Lower lobe of right lung (tissue), 2 donors: ENCODE measurements around the gene OAS1. TPM values are rescaled to one million over a fixed set of nuclear protein-coding genes. Genes with fewer than 3 reads are reported as not detected.

Experiments used
- ATAC-seq, 2 donors: fragments of 200-7000 bp; cut with Tn5 transposase; one replicate each; pipeline ENCODE4 v1.9.1; 2020 to 2022; ENCODE audit warnings: mild to moderate bottlenecking in 2 of 2, moderate library complexity in 2 of 2
- DNase-seq: peaks from one replicate; pipeline ENCODE4 v3.0.0-alpha.2; 2020
- H3K27ac ChIP-seq: fragments of 200-600 bp; one replicate; pipeline ENCODE4 v1.8.0; 2022
- H3K27me3 ChIP-seq: fragments of 200-600 bp; one replicate; pipeline ENCODE4 v1.8.0; 2022; ENCODE audit warnings: low read depth
- H3K36me3 ChIP-seq: fragments of 200-600 bp; one replicate; pipeline ENCODE4 v1.8.0; 2022; ENCODE audit warnings: mild to moderate bottlenecking
- H3K4me1 ChIP-seq: fragments of 200-600 bp; one replicate; pipeline ENCODE4 v1.8.0; 2022
- H3K4me3 ChIP-seq: fragments of 200-600 bp; one replicate; pipeline ENCODE4 v1.8.0; 2022; ENCODE audit warnings: mild to moderate bottlenecking
- H3K9me3 ChIP-seq: fragments of 200-600 bp; one replicate; pipeline ENCODE4 v1.8.0; 2022
- intact Hi-C: fragments of 100-400 bp; cut with DNase I; formaldehyde crosslinking; loops from one replicate; pipeline ENCODE4 v1.11.0; 2022
- total RNA-seq: library from RNA; stranded (reverse); fragmentation: NEBNext Ultra II Directional; extraction: Animal tissue kit (Norgen Biotek cat#: 25700); gene quantifications from one replicate; pipeline ENCODE4 v1.2.1, GENCODE V29; 2021
- TF ChIP-seq, protein P1 (sequence below): fragments of 200-600 bp; IDR thresholded peaks from one replicate; pipeline ENCODE4 v1.8.0; 2022; ENCODE audit warnings: antibody characterized with exemption, mild to moderate bottlenecking
- donor health status: DM: no; HTN: yes; CAD: no; lungs with severe emphysema.

OAS1 gene
- total RNA-seq, 1 donor from 2014 or later: 112 TPM

DNA sequence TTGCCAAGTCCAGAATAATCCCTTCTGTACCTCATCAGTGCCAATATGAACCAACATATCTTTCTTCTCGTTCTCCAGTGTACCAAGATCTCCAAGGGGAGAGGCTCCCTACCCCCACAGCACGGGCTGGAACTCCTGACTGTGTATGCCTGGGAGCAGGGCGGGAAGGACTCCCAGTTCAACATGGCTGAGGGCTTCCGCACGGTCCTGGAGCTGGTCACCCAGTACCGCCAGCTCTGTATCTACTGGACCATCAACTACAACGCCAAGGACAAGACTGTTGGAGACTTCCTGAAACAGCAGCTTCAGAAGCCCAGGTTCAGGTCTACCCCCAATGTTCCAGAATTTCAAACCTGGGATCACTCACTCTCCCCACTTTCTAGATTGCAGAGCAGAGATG is 61.1 kb downstream of the OAS1 start:
- intact Hi-C loops: no loop called here
- Histone ChIP-seq H3K27ac (no peak overlapping the region), H3K36me3 (peaks cover 79% of the 10 kb centered on the region), H3K4me1 (peaks cover 10% of the 10 kb centered on the region), H3K4me3 (no peak overlapping the region), H3K27me3 (no peaks in the 10 kb centered on the region), H3K9me3 (no peaks in the 10 kb centered on the region)
- TF ChIP-seq, protein P1, sequence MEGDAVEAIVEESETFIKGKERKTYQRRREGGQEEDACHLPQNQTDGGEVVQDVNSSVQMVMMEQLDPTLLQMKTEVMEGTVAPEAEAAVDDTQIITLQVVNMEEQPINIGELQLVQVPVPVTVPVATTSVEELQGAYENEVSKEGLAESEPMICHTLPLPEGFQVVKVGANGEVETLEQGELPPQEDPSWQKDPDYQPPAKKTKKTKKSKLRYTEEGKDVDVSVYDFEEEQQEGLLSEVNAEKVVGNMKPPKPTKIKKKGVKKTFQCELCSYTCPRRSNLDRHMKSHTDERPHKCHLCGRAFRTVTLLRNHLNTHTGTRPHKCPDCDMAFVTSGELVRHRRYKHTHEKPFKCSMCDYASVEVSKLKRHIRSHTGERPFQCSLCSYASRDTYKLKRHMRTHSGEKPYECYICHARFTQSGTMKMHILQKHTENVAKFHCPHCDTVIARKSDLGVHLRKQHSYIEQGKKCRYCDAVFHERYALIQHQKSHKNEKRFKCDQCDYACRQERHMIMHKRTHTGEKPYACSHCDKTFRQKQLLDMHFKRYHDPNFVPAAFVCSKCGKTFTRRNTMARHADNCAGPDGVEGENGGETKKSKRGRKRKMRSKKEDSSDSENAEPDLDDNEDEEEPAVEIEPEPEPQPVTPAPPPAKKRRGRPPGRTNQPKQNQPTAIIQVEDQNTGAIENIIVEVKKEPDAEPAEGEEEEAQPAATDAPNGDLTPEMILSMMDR: no peak
- ATAC-seq (no peak), DNase-seq (no peak)

Other genes with a start within 250 kb of the OAS1 start
- gene RPH3A, start 115.2 kb upstream of the OAS1 start, total RNA-seq: 1.2 TPM
- 65.8 TPM for gene OAS3, start 31.5 kb downstream of the OAS1 start, total RNA-seq
- 96.4 TPM for gene OAS2, start 71.6 kb downstream of the OAS1 start, total RNA-seq
- 6.8 TPM for gene DTX1, start 149.8 kb downstream of the OAS1 start, total RNA-seq
- gene RASAL1, start 228.8 kb downstream of the OAS1 start, total RNA-seq: 0.41 TPM
- 7.3 TPM for gene CFAP73, start 242.8 kb downstream of the OAS1 start, total RNA-seq